ENCODE data around the gene EMP2. TPM values are rescaled to one million over a fixed set of nuclear protein-coding genes. Genes with fewer than 3 reads are reported as not detected.

Gene EMP2
- total RNA-seq, 1 experiment from 2014 or later: 14.4 TPM

DNA sequence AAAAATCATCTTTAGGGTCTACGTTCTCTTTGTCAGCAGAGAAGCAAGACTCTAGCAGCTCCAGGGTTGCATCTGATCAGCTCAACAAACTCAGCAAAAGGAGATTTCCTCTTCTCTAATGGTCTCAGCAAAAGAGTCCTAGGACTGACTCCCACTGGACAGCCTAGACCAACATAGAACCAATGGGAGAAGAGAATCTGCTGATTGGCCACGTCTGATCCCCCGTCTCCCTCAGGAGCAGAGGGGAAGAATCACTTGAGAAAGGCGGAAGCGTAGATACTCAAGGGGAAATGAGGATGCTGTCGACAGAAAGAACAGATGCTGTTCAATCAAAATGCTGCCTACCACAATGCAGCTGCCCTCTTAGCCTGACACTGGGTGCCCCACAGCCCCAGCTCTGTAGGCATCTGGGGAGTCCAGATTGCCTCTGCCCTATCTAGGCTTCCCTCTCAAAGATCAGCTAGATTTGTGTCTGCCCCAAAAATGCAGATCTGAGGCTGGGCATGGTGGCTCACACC is 31.5 kb upstream of the EMP2 start:
- Histone ChIP-seq H3K14ac (ENCODE audit: insufficient read depth, low read length) (no peak overlapping the region), H3K23me2 (ENCODE audit: insufficient read length, low read depth, low read length, poor library complexity, severe bottlenecking) (no peaks in the 10 kb centered on the region), H2BK120ac (ENCODE audit: low read depth, low read length, poor library complexity, severe bottlenecking) (no peak overlapping the region), H2AFZ (ENCODE audit: low read length) (no peak overlapping the region), H3K9me3 (ENCODE audit: control insufficient read depth, low read depth, low read length) (no peaks in the 10 kb centered on the region), H2BK15ac (ENCODE audit: low read depth, low read length) (no peak overlapping the region), H4K5ac (ENCODE audit: insufficient read length, low read depth, low read length) (no peak overlapping the region), H4K8ac (replicated peaks; ENCODE audit: insufficient read length, low read depth, low read length) (no peak overlapping the region), H3K18ac (ENCODE audit: insufficient read length, low read depth, low read length) (no peak overlapping the region), H4K91ac (ENCODE audit: insufficient read length, low read depth, low read length) (no peak overlapping the region), H2AK5ac (ENCODE audit: insufficient read length, low read length) (no peak overlapping the region), H3K56ac (ENCODE audit: insufficient read length, low read depth, low read length) (no peak overlapping the region), H3K9ac (ENCODE audit: extremely low read depth, insufficient read length, low read length) (no peak overlapping the region), H3K27ac (ENCODE audit: insufficient read length, low read depth, low read length) (no peak overlapping the region), H2BK5ac (ENCODE audit: insufficient read length, low read length) (no peak overlapping the region), H4K20me1 (ENCODE audit: control insufficient read depth, insufficient read depth, insufficient read length) (no peaks in the 10 kb centered on the region), H3K4me2 (ENCODE audit: insufficient read depth, insufficient read length, low read length) (no peak overlapping the region), H3K27me3 (ENCODE audit: insufficient read depth, low read length) (no peaks in the 10 kb centered on the region), H3K23ac (ENCODE audit: insufficient read length, low read depth, low read length) (no peak overlapping the region), H3K4ac (ENCODE audit: low read depth, low read length) (no peak overlapping the region), H3K4me1 (ENCODE audit: insufficient read depth, low read length) (no peaks in the 10 kb centered on the region), H3T11ph (ENCODE audit: low read length) (no peak overlapping the region), H3K79me2 (ENCODE audit: insufficient read depth, low read length) (no peaks in the 10 kb centered on the region), H2BK20ac (ENCODE audit: low read depth, low read length, poor library complexity, severe bottlenecking) (no peak overlapping the region), H2BK12ac (ENCODE audit: insufficient read length, low read depth, low read length) (no peak overlapping the region), H3K79me1 (ENCODE audit: insufficient read depth, low read depth, low read length, poor library complexity, severe bottlenecking) (no peaks in the 10 kb centered on the region)
- Mint-ChIP-seq H3K9me3 (no peaks in the 10 kb centered on the region), H3K36me3 (ENCODE audit: insufficient read depth in 1 of 3, low read depth in 3 of 3) (no peaks in the 10 kb centered on the region), H3K27me3 (ENCODE audit: low read depth) (no peaks in the 10 kb centered on the region), H3K4me1 (peaks cover 7 to 15% of the 10 kb centered on the region in 2 experiments), H3K4me3 (no peak overlapping the region), H3K27ac (no peak overlapping the region; a peak in 1 of 7 replicates)
- TF ChIP-seq, protein P1, sequence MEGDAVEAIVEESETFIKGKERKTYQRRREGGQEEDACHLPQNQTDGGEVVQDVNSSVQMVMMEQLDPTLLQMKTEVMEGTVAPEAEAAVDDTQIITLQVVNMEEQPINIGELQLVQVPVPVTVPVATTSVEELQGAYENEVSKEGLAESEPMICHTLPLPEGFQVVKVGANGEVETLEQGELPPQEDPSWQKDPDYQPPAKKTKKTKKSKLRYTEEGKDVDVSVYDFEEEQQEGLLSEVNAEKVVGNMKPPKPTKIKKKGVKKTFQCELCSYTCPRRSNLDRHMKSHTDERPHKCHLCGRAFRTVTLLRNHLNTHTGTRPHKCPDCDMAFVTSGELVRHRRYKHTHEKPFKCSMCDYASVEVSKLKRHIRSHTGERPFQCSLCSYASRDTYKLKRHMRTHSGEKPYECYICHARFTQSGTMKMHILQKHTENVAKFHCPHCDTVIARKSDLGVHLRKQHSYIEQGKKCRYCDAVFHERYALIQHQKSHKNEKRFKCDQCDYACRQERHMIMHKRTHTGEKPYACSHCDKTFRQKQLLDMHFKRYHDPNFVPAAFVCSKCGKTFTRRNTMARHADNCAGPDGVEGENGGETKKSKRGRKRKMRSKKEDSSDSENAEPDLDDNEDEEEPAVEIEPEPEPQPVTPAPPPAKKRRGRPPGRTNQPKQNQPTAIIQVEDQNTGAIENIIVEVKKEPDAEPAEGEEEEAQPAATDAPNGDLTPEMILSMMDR (conservative IDR thresholded peaks at IDR 0.05): no peak
- no peak for DNase-seq
- no CpG with 5 or more reads among the region's 6 CpGs for WGBS (ENCODE audit: extremely low coverage, insufficient read length, low lambda C conversion rate)

Measured in H9 (cell line).